HepG2 (cell line): Measurements from ENCODE around the gene LYPD6B. TPM values are rescaled to one million over a fixed set of nuclear protein-coding genes. Genes with fewer than 3 reads are reported as not detected.

Experiments
- ATAC-seq: fragments of 200-7000 bp; cut with Tn5 transposase; 3 replicates; pipeline ENCODE4 v1.9.1; 2020; ENCODE audit warnings: mild to moderate bottlenecking, moderate library complexity
- BruUV-seq: library from RNA; stranded (reverse); fragments of 400-500 nt; replicated peaks from 2 replicates; lab custom pipeline; 2021; lab: Mats Ljungman, UMichigan
- CTCF ChIA-PET: fragments of 300-600 bp; formaldehyde crosslinking; extraction: SDS; loops from one replicate; lab custom pipeline; 2021; ENCODE audit warnings: low total read pairs, inconsistent platforms, low intra/inter-chr PET ratio; lab: Yijun Ruan, JAX
- POLR2A ChIA-PET: fragments of 350-600 bp; sonication (Branson Sonifier 250); formaldehyde crosslinking; loops from one replicate; lab custom pipeline; 2020; ENCODE audit warnings: antibody characterized with exemption, inconsistent platforms; lab: Yijun Ruan, JAX
- DNase-seq: peaks from one replicate; pipeline ENCODE4 v3.0.0-alpha.2; 2015; ENCODE audit warnings: low spot score
- FAIRE-seq: peaks from 3 replicates; lab custom pipeline; 2011; peaks lifted over from hg19 to GRCh38; lab: Jason Lieb, UNC
- H2AFZ ChIP-seq: one replicate; pipeline ENCODE4 v1.6.1; 2011; ENCODE audit warnings: low read length, inconsistent platforms
- H3K27ac ChIP-seq: fragments of 300-600 bp; 3 replicates; pipeline ENCODE4 v1.8.0; 2011; ENCODE audit warnings: mixed run types, mild to moderate bottlenecking, mixed read lengths, low read length, inconsistent platforms; ENCODE audit not compliant: insufficient read depth; ENCODE audit errors: extremely low read length
- H3K27me3 ChIP-seq, 2 experiments: fragments of 200-600 bp in 1 of 2; 2 replicates in 1 of 2; 3 replicates in 1 of 2; pipeline versions ENCODE4 v1.6.0 to v1.8.0; 2011; ENCODE audit warnings: low read length in 2 of 2, mild to moderate bottlenecking in 2 of 2, moderate library complexity in 2 of 2, inconsistent platforms in 1 of 2; ENCODE audit not compliant: insufficient read depth in 2 of 2, control insufficient read depth in 1 of 2
- H3K36me3 ChIP-seq, 2 experiments: fragments of 200-600 bp in 1 of 2; replicated peaks in 1 of 2; 2 replicates in 1 of 2; 3 replicates in 1 of 2; pipeline versions ENCODE4 v1.5.1 to v1.8.0; 2011; ENCODE audit warnings: low read length in 2 of 2, inconsistent platforms in 1 of 2; ENCODE audit not compliant: insufficient read depth in 2 of 2, control insufficient read depth in 1 of 2
- H3K4me1 ChIP-seq: 2 replicates; pipeline ENCODE4 v1.5.1; 2012; ENCODE audit warnings: low read length, inconsistent platforms; ENCODE audit not compliant: insufficient read depth
- H3K4me2 ChIP-seq: 2 replicates; pipeline ENCODE4 v1.6.0; 2011; ENCODE audit warnings: low read depth, low read length, inconsistent platforms
- H3K4me3 ChIP-seq, 3 experiments: fragments of 200-600 bp in 1 of 3; sonication (generic), shearing (Covaris generic) in 1 of 3; replicated peaks in 1 of 3; 2 replicates each; pipeline ENCODE4 v1.5.1; 2011 to 2016; ENCODE audit warnings: low read length in 3 of 3, inconsistent platforms in 2 of 3, low read depth in 2 of 3, mild to moderate bottlenecking in 2 of 3, control low read depth in 1 of 3, mixed read lengths in 1 of 3; ENCODE audit not compliant: insufficient read depth in 1 of 3
- H3K79me2 ChIP-seq: one replicate; pipeline ENCODE4 v1.6.1; 2011; ENCODE audit warnings: low read length, inconsistent platforms; ENCODE audit not compliant: insufficient read depth
- H3K9ac ChIP-seq: 2 replicates; pipeline ENCODE4 v1.6.0; 2011; ENCODE audit warnings: mild to moderate bottlenecking, low read depth, low read length, inconsistent platforms; ENCODE audit not compliant: insufficient read depth
- H3K9me3 ChIP-seq: 2 replicates; pipeline ENCODE4 v1.5.1; 2012; ENCODE audit warnings: mild to moderate bottlenecking, low read length
- H4K20me1 ChIP-seq: 2 replicates; pipeline ENCODE4 v1.6.0; 2011; ENCODE audit warnings: inconsistent platforms, mild to moderate bottlenecking, low read length, moderate library complexity; ENCODE audit not compliant: insufficient read depth
- ARNT2 ChIP-seq: sonication (generic); formaldehyde crosslinking; IDR thresholded peaks from 2 replicates; pipeline ENCODE4 v1.8.0; 2022; ENCODE audit warnings: mild to moderate bottlenecking, low read depth, missing genetic modification reagents, moderate library complexity
- PAF1 ChIP-seq: IDR thresholded peaks from 2 replicates; pipeline ENCODE4 v1.6.1; 2016; ENCODE audit warnings: missing genetic modification reagents, missing compliant biosample characterization
- SMAD3 ChIP-seq: sonication (generic); formaldehyde crosslinking; IDR thresholded peaks from 2 replicates; pipeline ENCODE4 v1.4.0; 2020; ENCODE audit warnings: missing genetic modification reagents
- SP1 ChIP-seq, 2 experiments: fragments of 450-650 bp in 1 of 2; sonication (generic) in 1 of 2; formaldehyde crosslinking in 1 of 2; IDR thresholded peaks; 2 replicates each; pipeline versions ENCODE4 v1.4.0 to v1.6.1; 2016 to 2020; ENCODE audit warnings: missing genetic modification reagents in 1 of 2
- ZNF768 ChIP-seq: sonication (generic); formaldehyde crosslinking; IDR thresholded peaks from 2 replicates; pipeline ENCODE4 v1.4.0; 2020; ENCODE audit warnings: missing genetic modification reagents
- WGBS: methylation state at CpG from one replicate; pipeline ENCODE4 v1.1.6; 2017; ENCODE audit warnings: low lambda C conversion rate; 5-methylcytosine and 5-hydroxymethylcytosine counted together
- in situ Hi-C: cut with HindIII; loops from 2 replicates; pipeline ENCODE4 v1.10.0; 2017; ENCODE audit warnings: low pct_unique_long_range_greater_than_20kb; ENCODE audit not compliant: extremely low pct_ligation_motif_present
- intact Hi-C: fragments of 100-400 bp; cut with micrococcal nuclease; formaldehyde crosslinking; loops from one replicate; pipeline ENCODE4 v1.10.0; 2022; ENCODE audit not compliant: unreplicated experiment
- polyA plus RNA-seq, 8 experiments: library from polyadenylated mRNA; depleted of rRNA in 3 of 8; stranded (reverse) in 7 of 8; unstranded in 1 of 8; fragments of >200 nt; fragmentation: Illumina TruSeq in 4 of 8; extraction: Trizol in 4 of 8; gene quantifications; 2 replicates each; pipeline versions ENCODE4 v1.2.1 to v1.2.3, GENCODE V29; 2011 to 2016; ENCODE audit warnings: low read depth in 4 of 8, missing spikeins in 1 of 8, mixed read lengths in 1 of 8; ENCODE audit not compliant: insufficient read depth in 1 of 8
- total RNA-seq, 5 experiments: library from RNA; depleted of rRNA; stranded (reverse); fragments of >200 nt; fragmentation: Illumina TruSeq; extraction: Trizol; gene quantifications; 2 replicates each; pipeline ENCODE4 v1.2.3, GENCODE V29; 2016; ENCODE audit warnings: low read depth in 1 of 5
- TF ChIP-seq, protein P1 (sequence below): sonication (generic); formaldehyde crosslinking; IDR thresholded peaks from 2 replicates; pipeline ENCODE4 v1.5.1; 2020; ENCODE audit warnings: mild to moderate bottlenecking, missing genetic modification reagents, borderline replicate concordance
- TF ChIP-seq, protein P2 (sequence below): sonication (generic); formaldehyde crosslinking; IDR thresholded peaks from 2 replicates; pipeline ENCODE4 v1.8.0; 2022; ENCODE audit warnings: mild to moderate bottlenecking, missing genetic modification reagents
- TF ChIP-seq, protein P3 (sequence below): sonication (generic); formaldehyde crosslinking; IDR thresholded peaks from 2 replicates; pipeline ENCODE4 v1.5.1; 2020; ENCODE audit warnings: missing genetic modification reagents, mild to moderate bottlenecking, borderline replicate concordance
- TF ChIP-seq, protein P4 (sequence below): sonication (generic); formaldehyde crosslinking; IDR thresholded peaks from 2 replicates; pipeline ENCODE4 v1.4.0; 2020; ENCODE audit warnings: missing genetic modification reagents

LYPD6B gene
- total and polyA plus RNA-seq, 2 of the 13 experiments (the other 11 are each of a cell fraction or from before 2014, with no cell fraction given): not detected

DNA sequence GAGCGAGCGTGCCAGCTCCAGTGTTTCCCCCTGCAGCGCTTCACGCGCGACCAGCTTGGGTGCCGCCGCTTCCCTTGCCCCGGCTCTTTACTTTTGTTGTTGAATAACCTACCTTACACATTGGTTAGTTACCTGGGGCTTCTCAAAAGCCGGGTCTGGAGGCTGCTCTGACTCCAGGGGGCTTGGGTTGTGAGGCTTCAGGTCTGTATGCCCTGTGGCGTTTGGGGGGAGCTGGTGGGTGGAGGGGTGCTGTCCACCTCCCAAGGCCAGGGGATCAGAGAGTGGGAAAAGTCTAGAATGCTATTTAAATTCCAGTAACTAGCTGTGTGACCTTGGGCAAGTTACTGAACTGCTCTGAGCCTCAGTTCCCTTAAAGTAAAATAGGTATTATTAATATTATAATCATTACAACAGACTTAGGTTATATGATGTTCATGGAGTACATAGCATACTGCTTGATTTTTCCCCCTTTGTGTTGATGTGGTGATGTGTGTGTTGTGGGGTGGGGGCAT is 770 bp downstream of the LYPD6B start:
- no peaks in the 10 kb centered on the region for H3K79me2 ChIP-seq
- intact Hi-C loops (no loop called here), in situ Hi-C loops (no loop called here)
- peaks cover 11% of the 10 kb centered on the region; the same call in 1 of the 2 replicates for H3K4me1 ChIP-seq
- no peaks in the 10 kb centered on the region for H3K9me3 ChIP-seq
- H3K27me3 ChIP-seq: peaks cover 1 to 36% of the 10 kb centered on the region in 2 experiments; a peak in 4 of 5 replicates
- no peak overlapping the region for H2AFZ ChIP-seq
- peak overlapping the region; percentile 66 for H3K4me2 ChIP-seq
- TF ChIP-seq SP1 (IDR thresholded peaks at IDR 0.05) (no peak), SP1 (CRISPR knock-in tag; IDR thresholded peaks at IDR 0.05) (no peak), SMAD3 (CRISPR knock-in tag) (no peak), PAF1 (CRISPR knock-in tag) (no peak), ARNT2 (CRISPR knock-in tag) (no peak), ZNF768 (peak; percentile 81)
- TF ChIP-seq, protein P1, sequence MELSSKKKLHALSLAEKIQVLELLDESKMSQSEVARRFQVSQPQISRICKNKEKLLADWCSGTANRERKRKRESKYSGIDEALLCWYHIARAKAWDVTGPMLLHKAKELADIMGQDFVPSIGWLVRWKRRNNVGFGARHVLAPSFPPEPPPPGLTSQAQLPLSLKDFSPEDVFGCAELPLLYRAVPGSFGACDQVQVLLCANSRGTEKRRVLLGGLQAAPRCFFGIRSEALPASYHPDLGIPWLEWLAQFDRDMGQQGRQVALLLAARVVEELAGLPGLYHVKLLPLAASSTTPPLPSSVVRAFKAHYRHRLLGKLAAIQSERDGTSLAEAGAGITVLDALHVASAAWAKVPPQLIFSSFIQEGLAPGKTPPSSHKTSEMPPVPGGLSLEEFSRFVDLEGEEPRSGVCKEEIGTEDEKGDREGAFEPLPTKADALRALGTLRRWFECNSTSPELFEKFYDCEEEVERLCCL (CRISPR knock-in tag): no peak
- TF ChIP-seq, protein P2, sequence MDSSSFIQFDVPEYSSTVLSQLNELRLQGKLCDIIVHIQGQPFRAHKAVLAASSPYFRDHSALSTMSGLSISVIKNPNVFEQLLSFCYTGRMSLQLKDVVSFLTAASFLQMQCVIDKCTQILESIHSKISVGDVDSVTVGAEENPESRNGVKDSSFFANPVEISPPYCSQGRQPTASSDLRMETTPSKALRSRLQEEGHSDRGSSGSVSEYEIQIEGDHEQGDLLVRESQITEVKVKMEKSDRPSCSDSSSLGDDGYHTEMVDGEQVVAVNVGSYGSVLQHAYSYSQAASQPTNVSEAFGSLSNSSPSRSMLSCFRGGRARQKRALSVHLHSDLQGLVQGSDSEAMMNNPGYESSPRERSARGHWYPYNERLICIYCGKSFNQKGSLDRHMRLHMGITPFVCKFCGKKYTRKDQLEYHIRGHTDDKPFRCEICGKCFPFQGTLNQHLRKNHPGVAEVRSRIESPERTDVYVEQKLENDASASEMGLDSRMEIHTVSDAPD (CRISPR knock-in tag): no peak
- TF ChIP-seq, protein P3, sequence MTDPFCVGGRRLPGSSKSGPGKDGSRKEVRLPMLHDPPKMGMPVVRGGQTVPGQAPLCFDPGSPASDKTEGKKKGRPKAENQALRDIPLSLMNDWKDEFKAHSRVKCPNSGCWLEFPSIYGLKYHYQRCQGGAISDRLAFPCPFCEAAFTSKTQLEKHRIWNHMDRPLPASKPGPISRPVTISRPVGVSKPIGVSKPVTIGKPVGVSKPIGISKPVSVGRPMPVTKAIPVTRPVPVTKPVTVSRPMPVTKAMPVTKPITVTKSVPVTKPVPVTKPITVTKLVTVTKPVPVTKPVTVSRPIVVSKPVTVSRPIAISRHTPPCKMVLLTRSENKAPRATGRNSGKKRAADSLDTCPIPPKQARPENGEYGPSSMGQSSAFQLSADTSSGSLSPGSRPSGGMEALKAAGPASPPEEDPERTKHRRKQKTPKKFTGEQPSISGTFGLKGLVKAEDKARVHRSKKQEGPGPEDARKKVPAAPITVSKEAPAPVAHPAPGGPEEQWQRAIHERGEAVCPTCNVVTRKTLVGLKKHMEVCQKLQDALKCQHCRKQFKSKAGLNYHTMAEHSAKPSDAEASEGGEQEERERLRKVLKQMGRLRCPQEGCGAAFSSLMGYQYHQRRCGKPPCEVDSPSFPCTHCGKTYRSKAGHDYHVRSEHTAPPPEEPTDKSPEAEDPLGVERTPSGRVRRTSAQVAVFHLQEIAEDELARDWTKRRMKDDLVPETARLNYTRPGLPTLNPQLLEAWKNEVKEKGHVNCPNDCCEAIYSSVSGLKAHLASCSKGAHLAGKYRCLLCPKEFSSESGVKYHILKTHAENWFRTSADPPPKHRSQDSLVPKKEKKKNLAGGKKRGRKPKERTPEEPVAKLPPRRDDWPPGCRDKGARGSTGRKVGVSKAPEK (CRISPR knock-in tag): no peak
- TF ChIP-seq, protein P4, sequence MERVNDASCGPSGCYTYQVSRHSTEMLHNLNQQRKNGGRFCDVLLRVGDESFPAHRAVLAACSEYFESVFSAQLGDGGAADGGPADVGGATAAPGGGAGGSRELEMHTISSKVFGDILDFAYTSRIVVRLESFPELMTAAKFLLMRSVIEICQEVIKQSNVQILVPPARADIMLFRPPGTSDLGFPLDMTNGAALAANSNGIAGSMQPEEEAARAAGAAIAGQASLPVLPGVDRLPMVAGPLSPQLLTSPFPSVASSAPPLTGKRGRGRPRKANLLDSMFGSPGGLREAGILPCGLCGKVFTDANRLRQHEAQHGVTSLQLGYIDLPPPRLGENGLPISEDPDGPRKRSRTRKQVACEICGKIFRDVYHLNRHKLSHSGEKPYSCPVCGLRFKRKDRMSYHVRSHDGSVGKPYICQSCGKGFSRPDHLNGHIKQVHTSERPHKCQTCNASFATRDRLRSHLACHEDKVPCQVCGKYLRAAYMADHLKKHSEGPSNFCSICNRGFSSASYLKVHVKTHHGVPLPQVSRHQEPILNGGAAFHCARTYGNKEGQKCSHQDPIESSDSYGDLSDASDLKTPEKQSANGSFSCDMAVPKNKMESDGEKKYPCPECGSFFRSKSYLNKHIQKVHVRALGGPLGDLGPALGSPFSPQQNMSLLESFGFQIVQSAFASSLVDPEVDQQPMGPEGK: no peak
- WGBS: 22% methylated on average over 11 of the region's 11 CpGs
- H4K20me1 ChIP-seq: no peaks in the 10 kb centered on the region
- DNase-seq: no peak
- BruUV-seq: no TSS peak
- H3K9ac ChIP-seq: no peak overlapping the region
- no peak overlapping the region for H3K27ac ChIP-seq
- ATAC-seq: no peak
- peak overlapping the region in 2 of 3 experiments; percentile 20 to 59; a peak in 3 of 6 replicates for H3K4me3 ChIP-seq
- ChIA-PET CTCF (no interaction called here), POLR2A (no interaction called here)
- FAIRE-seq: no peak
- H3K36me3 ChIP-seq: no peaks in the 10 kb centered on the region
